ENCODE data around the gene ITIH2. TPM values are rescaled to one million over a fixed set of nuclear protein-coding genes. Genes with fewer than 3 reads are reported as not detected.
A peak's percentile ranks its signal among the peaks of the same experiment; 100 is the strongest.

ITIH2 gene
- total and polyA plus RNA-seq, 2 of the 8 experiments (the other 6 are each of a cell fraction or from before 2014, with no cell fraction given), result not detected

GRCh38 chr10:7787857-7788638 is 84.9 kb downstream of the ITIH2 start, which contains the start of the genes ATP5F1C and KIN (continued):
- peak; percentile 95 for TF ChIP-seq BRCA1 (IDR thresholded peaks at IDR 0.05; ENCODE audit: low read depth, low read length)
- TF ChIP-seq CHD1 (IDR thresholded peaks at IDR 0.05; ENCODE audit: low read depth, low read length), result no peak
- peak; percentile 74; the same call in 1 of the 2 replicates for TF ChIP-seq GABPA (IDR thresholded peaks at IDR 0.05; ENCODE audit: borderline replicate concordance, insufficient read depth, low read length)
- TF ChIP-seq SAP30 (IDR thresholded peaks at IDR 0.05; ENCODE audit: insufficient read depth, insufficient replicate concordance, low read length), result no peak
- peak in 1 of 2 experiments; percentile 81; a peak in 2 of 3 replicates for TF ChIP-seq POLR2A (IDR thresholded peaks at IDR 0.05; ENCODE audit: control extremely low read depth in 1 of 2, low read depth in 2 of 2, low read length in 2 of 2)
- TF ChIP-seq BCL11A (IDR thresholded peaks at IDR 0.05; ENCODE audit: low read depth in 2 of 2, low read length in 2 of 2), result no peak
- no peak; the same call in 1 of the 2 replicates for TF ChIP-seq CREB1 (IDR thresholded peaks at IDR 0.05)
- no peak for TF ChIP-seq SRF (IDR thresholded peaks at IDR 0.05; ENCODE audit: low read depth, low read length)

All from H1 (cell line).